Cardiac fibroblast (primary cell): ENCODE data around the gene CABP7.

Experiments
- DNase-seq, 2 donors: peaks; one replicate each; pipeline versions ENCODE4 v3.0.0 to v3.0.0-alpha.2; 2010; ENCODE audit warnings: low read depth in 2 of 2
- H3K4me3 ChIP-seq, 2 donors: replicated peaks in 1 of 2; 1 replicate in 1 of 2; 2 replicates in 1 of 2; pipeline ENCODE4 v1.5.1; 2011; ENCODE audit warnings: low read depth in 2 of 2, low read length in 2 of 2, mild to moderate bottlenecking in 2 of 2, moderate library complexity in 1 of 2
- TF ChIP-seq, protein P1 (sequence below): IDR thresholded peaks from one replicate; pipeline ENCODE4 v1.5.1; 2011; ENCODE audit warnings: low read depth, mild to moderate bottlenecking, low read length, inconsistent platforms

CABP7 gene

DNA sequence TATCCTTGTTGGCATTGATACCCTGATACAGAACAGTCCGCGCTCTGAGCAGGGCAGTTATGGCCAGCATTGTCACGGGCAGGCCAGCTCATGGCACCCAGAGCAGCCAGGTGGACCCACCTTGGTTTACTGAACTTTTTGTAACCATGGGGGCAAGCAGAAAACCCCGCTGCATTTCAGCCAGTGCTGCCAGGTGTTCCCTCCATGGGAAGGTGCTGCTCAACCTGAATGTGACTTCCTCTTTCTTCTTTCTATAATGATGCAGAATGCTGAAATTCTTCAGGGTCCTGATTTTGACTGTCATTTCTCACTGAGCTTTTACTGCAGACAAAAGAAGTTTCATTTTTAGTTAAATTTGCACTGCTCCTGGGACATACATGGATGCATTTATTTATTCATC is 35.6 kb upstream of the CABP7 start:
- no peak overlapping the region for H3K4me3 ChIP-seq
- no peak for DNase-seq
- TF ChIP-seq, protein P1, sequence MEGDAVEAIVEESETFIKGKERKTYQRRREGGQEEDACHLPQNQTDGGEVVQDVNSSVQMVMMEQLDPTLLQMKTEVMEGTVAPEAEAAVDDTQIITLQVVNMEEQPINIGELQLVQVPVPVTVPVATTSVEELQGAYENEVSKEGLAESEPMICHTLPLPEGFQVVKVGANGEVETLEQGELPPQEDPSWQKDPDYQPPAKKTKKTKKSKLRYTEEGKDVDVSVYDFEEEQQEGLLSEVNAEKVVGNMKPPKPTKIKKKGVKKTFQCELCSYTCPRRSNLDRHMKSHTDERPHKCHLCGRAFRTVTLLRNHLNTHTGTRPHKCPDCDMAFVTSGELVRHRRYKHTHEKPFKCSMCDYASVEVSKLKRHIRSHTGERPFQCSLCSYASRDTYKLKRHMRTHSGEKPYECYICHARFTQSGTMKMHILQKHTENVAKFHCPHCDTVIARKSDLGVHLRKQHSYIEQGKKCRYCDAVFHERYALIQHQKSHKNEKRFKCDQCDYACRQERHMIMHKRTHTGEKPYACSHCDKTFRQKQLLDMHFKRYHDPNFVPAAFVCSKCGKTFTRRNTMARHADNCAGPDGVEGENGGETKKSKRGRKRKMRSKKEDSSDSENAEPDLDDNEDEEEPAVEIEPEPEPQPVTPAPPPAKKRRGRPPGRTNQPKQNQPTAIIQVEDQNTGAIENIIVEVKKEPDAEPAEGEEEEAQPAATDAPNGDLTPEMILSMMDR: no peak

DNA sequence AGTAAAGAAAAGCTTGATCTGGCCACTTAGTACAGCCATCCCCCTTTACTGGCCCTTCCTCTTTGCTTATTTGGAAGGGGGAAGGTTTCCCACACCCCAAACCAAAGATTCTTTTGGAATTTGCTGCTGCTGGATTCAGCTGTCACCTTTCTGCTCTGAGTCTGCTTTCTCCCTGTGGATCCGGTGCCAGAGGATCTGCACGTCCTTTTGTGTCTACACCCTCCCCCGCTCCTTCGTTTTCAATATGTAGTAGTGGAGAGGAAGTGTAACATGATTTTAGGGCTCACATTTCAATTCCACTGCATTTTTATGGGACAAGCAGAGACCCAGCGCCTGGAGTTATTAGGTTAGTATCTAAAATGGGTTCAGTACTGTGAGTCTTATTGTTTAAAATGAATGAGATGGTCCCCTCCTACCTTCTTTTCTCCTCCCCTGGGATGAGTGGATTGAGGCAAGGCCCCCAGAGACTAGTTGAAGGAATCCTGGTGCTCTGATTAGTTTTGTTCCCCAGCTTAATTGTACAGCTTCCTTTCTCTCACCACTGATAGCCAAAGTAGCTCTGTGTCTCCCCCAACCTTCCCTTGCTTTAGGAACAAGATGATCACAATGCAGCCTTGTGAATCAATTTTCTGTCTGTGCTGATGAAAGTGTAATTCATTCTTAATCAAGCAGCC is 30.5 kb upstream of the CABP7 start:
- no peak overlapping the region for H3K4me3 ChIP-seq
- no peak for DNase-seq
- TF ChIP-seq, protein P1: no peak

GRCh38 chr22:29689880-29690213 is 30.0 kb upstream of the CABP7 start:
- TF ChIP-seq, protein P1: peak; percentile 85
- H3K4me3 ChIP-seq: no peak overlapping the region
- DNase-seq: peak; percentile 60 to 67

DNA sequence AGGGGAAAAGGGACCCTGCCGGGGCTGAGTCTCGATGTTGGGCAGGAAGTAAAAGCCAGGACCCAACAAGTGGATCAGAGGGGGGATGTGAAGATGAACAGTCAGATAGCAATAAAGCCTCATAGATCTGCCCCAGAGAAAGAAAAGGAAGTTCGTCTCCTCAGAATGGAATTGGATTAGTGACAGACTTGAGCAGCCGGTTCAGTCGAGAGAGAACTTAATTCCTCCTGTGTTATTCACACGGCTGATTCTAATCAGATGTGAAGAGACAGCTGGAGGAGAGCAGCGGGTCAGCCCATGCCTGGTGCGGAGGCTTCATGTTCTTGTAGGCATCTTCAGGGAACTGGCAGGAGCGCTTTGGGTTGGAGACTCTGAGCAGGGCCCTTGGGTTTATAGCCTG is 29.3 kb upstream of the CABP7 start:
- TF ChIP-seq, protein P1: no peak
- no peak overlapping the region for H3K4me3 ChIP-seq
- no peak for DNase-seq

DNA sequence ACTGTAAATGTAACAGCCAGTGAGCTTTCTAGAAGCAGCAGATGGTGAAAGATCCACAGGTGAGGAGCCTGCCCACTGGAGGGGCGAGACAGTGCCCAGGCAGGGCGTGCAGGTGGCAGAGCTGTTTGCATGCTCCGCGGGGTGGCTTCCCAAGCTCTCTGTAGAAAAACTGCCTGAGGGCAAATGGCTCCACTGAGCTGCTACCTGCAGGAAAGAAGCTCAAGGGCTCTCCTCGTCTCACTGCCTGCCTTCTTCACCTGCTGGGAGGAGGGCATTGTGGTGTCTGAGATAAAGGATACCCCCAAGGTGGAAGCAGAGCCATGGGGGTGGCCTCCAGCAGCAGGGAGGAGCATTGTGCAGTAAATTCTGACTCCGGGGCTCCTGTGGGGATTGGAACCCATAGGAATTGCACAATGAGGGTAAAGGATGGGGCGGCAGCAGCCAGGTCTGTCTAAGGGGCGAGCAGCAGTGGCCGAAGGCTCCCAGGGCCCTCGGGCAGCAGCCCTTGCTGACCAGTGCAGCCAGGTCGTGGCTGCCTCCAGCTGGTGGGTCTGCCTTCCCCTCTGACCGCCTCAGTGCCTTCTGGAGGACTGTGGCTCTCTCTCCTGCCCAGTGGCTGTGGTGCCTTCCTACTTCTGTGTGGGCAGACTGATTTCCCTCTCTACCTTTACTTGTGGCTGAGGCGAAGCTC is 28.0 kb upstream of the CABP7 start:
- TF ChIP-seq, protein P1: no peak
- H3K4me3 ChIP-seq: no peak overlapping the region
- no peak for DNase-seq

DNA sequence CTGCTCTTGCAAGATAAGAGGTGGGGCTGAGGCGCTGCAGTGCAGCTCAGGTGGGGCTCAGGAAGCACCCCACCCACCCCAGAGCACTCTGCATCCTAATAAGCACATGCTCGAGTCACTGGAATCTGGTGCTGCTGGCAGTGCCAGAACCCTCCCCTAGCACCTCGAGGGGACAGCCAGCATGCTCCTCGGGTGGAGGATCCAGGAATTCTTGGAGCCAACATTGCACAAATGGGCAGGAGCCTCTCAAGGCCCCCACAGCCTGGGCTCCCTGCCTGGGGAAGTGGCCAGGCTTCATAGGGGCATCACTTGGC is 27.5 kb upstream of the CABP7 start:
- H3K4me3 ChIP-seq: no peak overlapping the region
- TF ChIP-seq, protein P1: no peak
- DNase-seq: no peak

GRCh38 chr22:29693161-29693560 is 26.6 kb upstream of the CABP7 start:
- TF ChIP-seq, protein P1: no peak
- H3K4me3 ChIP-seq: no peak overlapping the region
- no peak for DNase-seq
